Measurements from ENCODE around the gene P4HA2. TPM values are rescaled to one million over a fixed set of nuclear protein-coding genes. Genes with fewer than 3 reads are reported as not detected.

P4HA2 gene
- total RNA-seq, 2 donors from 2014 or later: 60.5 to 65.4 TPM

- peaks cover 0 to 11% of the 10 kb centered on the region in 2 donors for H3K4me1 ChIP-seq
- H3K4me3 ChIP-seq: no peak overlapping the region
- H3K36me3 ChIP-seq: peaks cover 85% of the 10 kb centered on the region
- no peaks in the 10 kb centered on the region for H3K9me3 ChIP-seq
- no peak overlapping the region for H3K27ac ChIP-seq
- TF ChIP-seq CTCF (IDR thresholded peaks at IDR 0.05): no peak
- no peaks in the 10 kb centered on the region for H3K27me3 ChIP-seq
- no peak for DNase-seq (ENCODE audit: low spot score)
Measured at GRCh38 chr5:132199116-132199680, 28.5 kb downstream of the P4HA2 start.

- no peak overlapping the region for H3K27ac ChIP-seq
- no peaks in the 10 kb centered on the region for H3K9me3 ChIP-seq
- TF ChIP-seq CTCF (IDR thresholded peaks at IDR 0.05): no peak
- H3K4me3 ChIP-seq: no peak overlapping the region
- H3K27me3 ChIP-seq: no peaks in the 10 kb centered on the region
- H3K4me1 ChIP-seq: peaks cover 0 to 6% of the 10 kb centered on the region in 2 donors
- H3K36me3 ChIP-seq: peaks cover 85% of the 10 kb centered on the region
- DNase-seq (ENCODE audit: low spot score): no peak
Measured at GRCh38 chr5:132198571-132198970, 29.1 kb downstream of the P4HA2 start.

GRCh38 chr5:132195727-132196126 lies 31.9 kb downstream of the P4HA2 start:
- Histone ChIP-seq H3K36me3 (peaks cover 88% of the 10 kb centered on the region), H3K9me3 (no peaks in the 10 kb centered on the region), H3K27ac (no peak overlapping the region), H3K4me1 (no peaks in the 10 kb centered on the region), H3K27me3 (no peaks in the 10 kb centered on the region), H3K4me3 (no peak overlapping the region)
- no peak for DNase-seq (ENCODE audit: low spot score)
- TF ChIP-seq CTCF (IDR thresholded peaks at IDR 0.05): no peak

GRCh38 chr5:132193165-132193694 lies 34.4 kb downstream of the P4HA2 start:
- H3K27me3 ChIP-seq: no peaks in the 10 kb centered on the region
- no peaks in the 10 kb centered on the region for H3K9me3 ChIP-seq
- peaks cover 64% of the 10 kb centered on the region for H3K36me3 ChIP-seq
- no peak for DNase-seq (ENCODE audit: low spot score)
- H3K4me3 ChIP-seq: no peak overlapping the region
- no peaks in the 10 kb centered on the region for H3K4me1 ChIP-seq
- TF ChIP-seq CTCF (IDR thresholded peaks at IDR 0.05): no peak
- H3K27ac ChIP-seq: no peak overlapping the region

GRCh38 chr5:132190161-132190817 lies 37.4 kb downstream of the P4HA2 start:
- Histone ChIP-seq H3K27me3 (no peaks in the 10 kb centered on the region), H3K4me1 (no peaks in the 10 kb centered on the region), H3K9me3 (no peaks in the 10 kb centered on the region), H3K4me3 (no peak overlapping the region), H3K36me3 (peaks cover 35% of the 10 kb centered on the region), H3K27ac (peak overlapping the region in 1 of 2 donors; percentile 30)
- peak; percentile 52 to 78 for TF ChIP-seq CTCF (IDR thresholded peaks at IDR 0.05)
- no peak for DNase-seq (ENCODE audit: low spot score)
